PC-3 (cell line): ENCODE results near the gene MBD3L5. TPM values are rescaled to one million over a fixed set of nuclear protein-coding genes. Genes with fewer than 3 reads are reported as not detected.
"Not testable (repeated sequence)": the region's sequence is repeated elsewhere in the genome, so short reads cannot be mapped to it uniquely, and the experiment has no call there.

Experiments
- ATAC-seq: fragments of 200-7000 bp; cut with Tn5 transposase; 2 replicates; pipeline ENCODE4 v1.9.1; 2020; ENCODE audit warnings: mild to moderate bottlenecking, moderate library complexity
- Bru-seq: library from RNA; stranded (reverse); fragments of 400-500 nt; gene quantifications from one replicate; lab custom pipeline; 2021; lab: Mats Ljungman, UMichigan
- BruChase-seq, 2 experiments: library from RNA; stranded (reverse); fragments of 400-500 nt; gene quantifications; one replicate each; lab custom pipeline; 2021; lab: Mats Ljungman, UMichigan
- BruUV-seq: library from RNA; stranded (reverse); fragments of 400-500 nt; replicated peaks from 2 replicates; lab custom pipeline; 2021; lab: Mats Ljungman, UMichigan
- CTCF ChIA-PET: fragments of 300-600 bp; sonication (Branson Sonifier 250); formaldehyde crosslinking; loops from one replicate; lab custom pipeline; 2022; ENCODE audit warnings: antibody characterized with exemption; lab: Charles Lee
- POLR2A ChIA-PET: fragments of 300-600 bp; sonication (Branson Sonifier 250); formaldehyde crosslinking; loops from one replicate; lab custom pipeline; 2022; ENCODE audit warnings: antibody characterized with exemption; ENCODE audit not compliant: unreplicated experiment; lab: Charles Lee
- DNase-seq: peaks from one replicate; pipeline ENCODE4 v3.0.0-alpha.2; 2015
- H2AFZ ChIP-seq: fragments of 300-600 bp; sonication (generic); 2 replicates; pipeline ENCODE4 v1.6.0; 2016; ENCODE audit warnings: antibody characterized with exemption, low read length
- H3F3A ChIP-seq: fragments of 300-600 bp; sonication (generic); one replicate; pipeline ENCODE4 v1.6.0; 2017; ENCODE audit warnings: antibody characterized with exemption, low read length, control low read depth, mild to moderate bottlenecking; ENCODE audit not compliant: unreplicated experiment
- H3K27ac ChIP-seq: fragments of 300-600 bp; sonication (generic); 2 replicates; pipeline ENCODE4 v1.5.1; 2016; ENCODE audit warnings: mild to moderate bottlenecking, low read length
- H3K27me3 ChIP-seq: fragments of 300-600 bp; sonication (generic); 2 replicates; pipeline ENCODE4 v1.6.1; 2016; ENCODE audit warnings: low read length, mixed read lengths
- H3K36me3 ChIP-seq: fragments of 300-600 bp; sonication (generic); 2 replicates; pipeline ENCODE4 v1.6.1; 2016; ENCODE audit warnings: low read depth, mixed run types, low read length, mixed read lengths
- H3K4me1 ChIP-seq: fragments of 300-600 bp; sonication (generic); 2 replicates; pipeline ENCODE4 v1.5.1; 2016; ENCODE audit warnings: low read length; ENCODE audit not compliant: insufficient read depth
- H3K4me2 ChIP-seq: fragments of 300-600 bp; sonication (generic); 2 replicates; pipeline ENCODE4 v1.6.0; 2016; ENCODE audit warnings: low read length
- H3K4me3 ChIP-seq: fragments of 300-600 bp; sonication (generic); 2 replicates; pipeline ENCODE4 v1.5.1; 2016; ENCODE audit warnings: mild to moderate bottlenecking, low read length, mixed read lengths
- H3K79me2 ChIP-seq: fragments of 300-600 bp; sonication (generic); 2 replicates; pipeline ENCODE4 v1.6.1; 2017; ENCODE audit warnings: low read length, mixed read lengths
- H3K9ac ChIP-seq: fragments of 300-600 bp; sonication (generic); 2 replicates; pipeline ENCODE4 v1.6.0; 2016; ENCODE audit warnings: mild to moderate bottlenecking, low read length
- H3K9me2 ChIP-seq: fragments of 300-600 bp; sonication (generic); replicated peaks from 2 replicates; pipeline ENCODE4 v1.6.1; 2016; ENCODE audit warnings: mixed run types, low read length, mixed read lengths
- H3K9me3 ChIP-seq: fragments of 300-600 bp; sonication (generic); 2 replicates; pipeline ENCODE4 v1.6.1; 2016; ENCODE audit warnings: low read length, mixed read lengths
- H4K20me1 ChIP-seq: fragments of 300-600 bp; sonication (generic); 2 replicates; pipeline ENCODE4 v1.6.1; 2016; ENCODE audit warnings: low read length, mixed read lengths
- EZH2 ChIP-seq: fragments of 300-600 bp; sonication (generic); IDR thresholded peaks from one replicate; pipeline ENCODE4 v1.6.1; 2017; ENCODE audit warnings: antibody characterized with exemption, mild to moderate bottlenecking, low read length; ENCODE audit not compliant: unreplicated experiment
- EZH2phosphoT487 ChIP-seq: fragments of 300-600 bp; sonication (generic); IDR thresholded peaks from 2 replicates; pipeline ENCODE4 v1.6.1; 2018; ENCODE audit warnings: mild to moderate bottlenecking, antibody characterized with exemption, low read length, borderline replicate concordance
- intact Hi-C: fragments of 100-400 bp; cut with micrococcal nuclease; formaldehyde crosslinking; loops from 2 replicates; pipeline ENCODE4 v1.9.0; 2023
- long read RNA-seq: library from polyadenylated mRNA; unstranded; transcript quantifications from one replicate; pipeline ENCODE4 v2.0.0, GENCODE V29; 2021; ENCODE audit not compliant: unreplicated experiment
- total RNA-seq: library from RNA; depleted of rRNA; stranded (reverse); fragments of >200 nt; gene quantifications from 2 replicates; pipeline ENCODE4 v1.2.3, GENCODE V29; 2014; rRNA removed
- TF ChIP-seq, protein P1 (sequence below): fragments of 300-600 bp; sonication (generic); conservative IDR thresholded peaks from 2 replicates; pipeline ENCODE4 v1.5.1; 2017; ENCODE audit warnings: antibody characterized with exemption, low read depth, mild to moderate bottlenecking, low read length

The MBD3L5 gene
- not detected in 2 replicates for total RNA-seq
- Bru-seq, nascent RNA = not detected
- not detected for BruChase-seq, experiment 1, labeled RNA remaining after a 6-hour chase
- BruChase-seq, experiment 2, labeled RNA remaining after a 2-hour chase = not detected
- long read RNA-seq = 0 reads

- DNase-seq, H3K9me2 ChIP-seq, ATAC-seq, H3K9ac ChIP-seq, H3K79me2 ChIP-seq, H3K4me1 ChIP-seq, CTCF ChIA-PET, H3F3A ChIP-seq, H2AFZ ChIP-seq, H3K4me2 ChIP-seq, intact Hi-C loops, H4K20me1 ChIP-seq, H3K9me3 ChIP-seq, POLR2A ChIA-PET, BruUV-seq, H3K4me3 ChIP-seq, H3K36me3 ChIP-seq, H3K27me3 ChIP-seq, H3K27ac ChIP-seq: not testable (repeated sequence)
Measured at GRCh38 chr19:7030278-7030677, at the start of gene MBD3L5. TSS of gene MBD3L5 (plus strand) at chr19:7030578. CDS start at chr19:7030612, 34 bp downstream.

- Histone ChIP-seq H3K79me2 (no peaks in the 10 kb centered on the region), H3F3A (no peaks in the 10 kb centered on the region), H2AFZ (no peak overlapping the region), H3K9me2 (no peaks in the 10 kb centered on the region), H3K9me3 (peaks cover 24% of the 10 kb centered on the region), H3K4me2 (no peak overlapping the region), H3K36me3 (no peaks in the 10 kb centered on the region), H3K27me3 (peaks cover 38% of the 10 kb centered on the region), H4K20me1 (no peaks in the 10 kb centered on the region), H3K4me1 (no peaks in the 10 kb centered on the region), H3K27ac (no peak overlapping the region), H3K9ac (no peak overlapping the region), H3K4me3 (no peak overlapping the region)
- TF ChIP-seq, protein P1, sequence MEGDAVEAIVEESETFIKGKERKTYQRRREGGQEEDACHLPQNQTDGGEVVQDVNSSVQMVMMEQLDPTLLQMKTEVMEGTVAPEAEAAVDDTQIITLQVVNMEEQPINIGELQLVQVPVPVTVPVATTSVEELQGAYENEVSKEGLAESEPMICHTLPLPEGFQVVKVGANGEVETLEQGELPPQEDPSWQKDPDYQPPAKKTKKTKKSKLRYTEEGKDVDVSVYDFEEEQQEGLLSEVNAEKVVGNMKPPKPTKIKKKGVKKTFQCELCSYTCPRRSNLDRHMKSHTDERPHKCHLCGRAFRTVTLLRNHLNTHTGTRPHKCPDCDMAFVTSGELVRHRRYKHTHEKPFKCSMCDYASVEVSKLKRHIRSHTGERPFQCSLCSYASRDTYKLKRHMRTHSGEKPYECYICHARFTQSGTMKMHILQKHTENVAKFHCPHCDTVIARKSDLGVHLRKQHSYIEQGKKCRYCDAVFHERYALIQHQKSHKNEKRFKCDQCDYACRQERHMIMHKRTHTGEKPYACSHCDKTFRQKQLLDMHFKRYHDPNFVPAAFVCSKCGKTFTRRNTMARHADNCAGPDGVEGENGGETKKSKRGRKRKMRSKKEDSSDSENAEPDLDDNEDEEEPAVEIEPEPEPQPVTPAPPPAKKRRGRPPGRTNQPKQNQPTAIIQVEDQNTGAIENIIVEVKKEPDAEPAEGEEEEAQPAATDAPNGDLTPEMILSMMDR = no peak
- TF ChIP-seq EZH2phosphoT487 (no peak), EZH2 (no peak)
- intact Hi-C loops = no loop called here
- BruUV-seq = no TSS peak
- DNase-seq = peak; percentile 25
- POLR2A ChIA-PET = no interaction called here
- no peak for ATAC-seq
- CTCF ChIA-PET = no interaction called here
Measured at GRCh38 chr19:6983448-6983847, 46.9 kb upstream of the MBD3L5 start.

DNA sequence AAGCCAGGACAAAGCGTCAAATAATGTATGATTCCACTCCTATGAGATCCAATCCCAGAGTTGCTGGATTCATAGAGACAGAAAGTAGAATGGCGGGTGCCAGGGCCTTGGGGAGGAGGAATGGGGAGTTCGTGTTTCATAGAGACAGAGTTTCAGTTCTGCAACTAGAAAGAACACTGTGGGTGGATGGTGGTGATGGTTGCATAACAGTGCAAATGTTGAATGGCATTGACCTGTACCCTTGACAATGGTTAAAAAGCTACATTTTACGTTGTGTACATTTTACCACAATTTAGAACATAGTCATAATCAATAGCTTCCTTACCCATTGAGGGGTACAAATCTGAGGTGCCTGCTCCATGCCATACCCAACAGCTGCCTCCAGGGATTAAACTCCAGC lies 42.5 kb upstream of the MBD3L5 start:
- no TSS peak for BruUV-seq
- Histone ChIP-seq H3K4me2 (no peak overlapping the region), H3K79me2 (no peaks in the 10 kb centered on the region), H3K27me3 (peaks cover 47% of the 10 kb centered on the region), H3F3A (no peaks in the 10 kb centered on the region), H3K9ac (no peak overlapping the region), H3K9me3 (peaks cover 21% of the 10 kb centered on the region), H2AFZ (no peak overlapping the region), H4K20me1 (no peaks in the 10 kb centered on the region), H3K9me2 (no peaks in the 10 kb centered on the region), H3K4me3 (no peak overlapping the region), H3K36me3 (no peaks in the 10 kb centered on the region), H3K4me1 (no peaks in the 10 kb centered on the region), H3K27ac (no peak overlapping the region)
- intact Hi-C loops = no loop called here
- DNase-seq (no peak), ATAC-seq (no peak)
- POLR2A ChIA-PET = no interaction called here
- CTCF ChIA-PET = no interaction called here
- TF ChIP-seq, protein P1 = no peak
- TF ChIP-seq EZH2phosphoT487 = no peak
- no peak for TF ChIP-seq EZH2
